DOHH2 (cell line): ENCODE results near the gene AKAP13.

ENCODE experiments used
- H3F3A ChIP-seq: fragments of 200-600 bp; sonication (generic), shearing (Covaris generic); 2 replicates; pipeline ENCODE4 v1.6.0; 2016; ENCODE audit warnings: antibody characterized with exemption, mild to moderate bottlenecking; ENCODE audit not compliant: control insufficient read depth, insufficient read depth
- H3K27ac ChIP-seq: fragments of 200-600 bp; sonication (generic); 2 replicates; pipeline ENCODE4 v1.5.1; 2014; ENCODE audit warnings: low read depth, mild to moderate bottlenecking, low read length, moderate library complexity
- H3K27me3 ChIP-seq: fragments of 200-600 bp; sonication (generic); 2 replicates; pipeline ENCODE4 v1.6.1; 2014; ENCODE audit warnings: mild to moderate bottlenecking, low read length, mixed read lengths; ENCODE audit not compliant: control insufficient read depth
- H3K36me3 ChIP-seq: fragments of 200-600 bp; sonication (generic); 2 replicates; pipeline ENCODE4 v1.6.1; 2014; ENCODE audit warnings: mild to moderate bottlenecking, low read length, moderate library complexity, mixed read lengths; ENCODE audit not compliant: control insufficient read depth
- H3K4me1 ChIP-seq: fragments of 200-600 bp; sonication (generic); 2 replicates; pipeline ENCODE4 v1.6.1; 2014; ENCODE audit warnings: mild to moderate bottlenecking, low read length, mixed read lengths; ENCODE audit not compliant: control insufficient read depth
- H3K4me2 ChIP-seq: fragments of 200-600 bp; sonication (generic); 2 replicates; pipeline ENCODE4 v1.6.0; 2014; ENCODE audit warnings: mild to moderate bottlenecking, low read length, moderate library complexity
- H3K4me3 ChIP-seq: fragments of 200-600 bp; sonication (generic); 2 replicates; pipeline ENCODE4 v1.5.1; 2014; ENCODE audit warnings: mild to moderate bottlenecking, low read length, mixed read lengths
- H3K79me2 ChIP-seq: fragments of 200-600 bp; sonication (generic); 2 replicates; pipeline ENCODE4 v1.6.1; 2014; ENCODE audit warnings: mild to moderate bottlenecking, low read length, mixed read lengths; ENCODE audit not compliant: control insufficient read depth
- H3K9me2 ChIP-seq: fragments of 200-600 bp; sonication (generic); replicated peaks from 2 replicates; pipeline ENCODE4 v1.6.1; 2014; ENCODE audit warnings: mild to moderate bottlenecking, low read length, mixed read lengths; ENCODE audit not compliant: control insufficient read depth
- H3K9me3 ChIP-seq: fragments of 200-600 bp; sonication (generic); 2 replicates; pipeline ENCODE4 v1.6.1; 2014; ENCODE audit warnings: antibody characterized with exemption, low read length, mixed read lengths; ENCODE audit not compliant: control insufficient read depth, insufficient read depth
- H4K20me1 ChIP-seq: fragments of 200-600 bp; sonication (generic); 2 replicates; pipeline ENCODE4 v1.6.0; 2014; ENCODE audit warnings: low read depth, mild to moderate bottlenecking, antibody characterized with exemption, low read length, moderate library complexity; ENCODE audit not compliant: control insufficient read depth, insufficient read depth
- EZH2phosphoT487 ChIP-seq: fragments of 200-600 bp; sonication (generic); IDR thresholded peaks from 2 replicates; pipeline ENCODE4 v1.6.1; 2017; ENCODE audit warnings: borderline replicate concordance, mild to moderate bottlenecking, antibody characterized with exemption, low read length, moderate library complexity, mixed read lengths
- TF ChIP-seq, protein P1 (sequence below): fragments of 200-600 bp; sonication (generic); IDR thresholded peaks from one replicate; pipeline ENCODE4 v1.5.1; 2014; ENCODE audit warnings: antibody characterized with exemption, mild to moderate bottlenecking, low read depth, low read length; ENCODE audit not compliant: poor library complexity, severe bottlenecking

AKAP13 gene

DNA sequence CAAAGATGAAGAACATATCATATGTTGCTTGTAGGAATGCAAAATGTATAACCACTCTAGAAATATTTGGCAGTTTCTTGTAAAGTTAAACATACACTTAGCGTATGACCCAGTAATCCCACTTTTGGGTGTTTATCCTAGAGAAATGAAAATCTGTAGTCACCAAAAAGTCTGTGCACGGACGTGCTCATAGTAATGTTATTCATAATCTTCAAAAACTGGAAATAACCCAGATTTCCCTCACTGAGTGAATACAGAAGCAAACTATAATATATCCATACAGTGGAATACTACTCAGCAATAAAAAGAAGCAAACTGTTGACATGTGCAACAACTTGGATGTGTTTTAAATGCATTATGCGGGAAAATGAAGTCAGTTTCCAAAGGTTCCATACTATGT is 155.9 kb downstream of the AKAP13 start:
- H3K27ac ChIP-seq = peak overlapping the region; percentile 63
- H3K4me1 ChIP-seq = peaks cover 95% of the 10 kb centered on the region
- peaks cover 32% of the 10 kb centered on the region for H3K36me3 ChIP-seq
- no peaks in the 10 kb centered on the region for H3K9me2 ChIP-seq
- H3K9me3 ChIP-seq = no peaks in the 10 kb centered on the region
- TF ChIP-seq, protein P1, sequence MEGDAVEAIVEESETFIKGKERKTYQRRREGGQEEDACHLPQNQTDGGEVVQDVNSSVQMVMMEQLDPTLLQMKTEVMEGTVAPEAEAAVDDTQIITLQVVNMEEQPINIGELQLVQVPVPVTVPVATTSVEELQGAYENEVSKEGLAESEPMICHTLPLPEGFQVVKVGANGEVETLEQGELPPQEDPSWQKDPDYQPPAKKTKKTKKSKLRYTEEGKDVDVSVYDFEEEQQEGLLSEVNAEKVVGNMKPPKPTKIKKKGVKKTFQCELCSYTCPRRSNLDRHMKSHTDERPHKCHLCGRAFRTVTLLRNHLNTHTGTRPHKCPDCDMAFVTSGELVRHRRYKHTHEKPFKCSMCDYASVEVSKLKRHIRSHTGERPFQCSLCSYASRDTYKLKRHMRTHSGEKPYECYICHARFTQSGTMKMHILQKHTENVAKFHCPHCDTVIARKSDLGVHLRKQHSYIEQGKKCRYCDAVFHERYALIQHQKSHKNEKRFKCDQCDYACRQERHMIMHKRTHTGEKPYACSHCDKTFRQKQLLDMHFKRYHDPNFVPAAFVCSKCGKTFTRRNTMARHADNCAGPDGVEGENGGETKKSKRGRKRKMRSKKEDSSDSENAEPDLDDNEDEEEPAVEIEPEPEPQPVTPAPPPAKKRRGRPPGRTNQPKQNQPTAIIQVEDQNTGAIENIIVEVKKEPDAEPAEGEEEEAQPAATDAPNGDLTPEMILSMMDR = no peak
- H3K4me3 ChIP-seq = peak overlapping the region; percentile 49
- no peaks in the 10 kb centered on the region for H3K27me3 ChIP-seq
- H3K4me2 ChIP-seq = peak overlapping the region; percentile 59
- peaks cover 5% of the 10 kb centered on the region; the same call in 1 of the 2 replicates for H4K20me1 ChIP-seq
- peaks cover 30% of the 10 kb centered on the region for H3F3A ChIP-seq
- peaks cover 55% of the 10 kb centered on the region for H3K79me2 ChIP-seq

GRCh38 chr15:85539491-85539890 is 159.1 kb downstream of the AKAP13 start:
- H3K9me2 ChIP-seq = no peaks in the 10 kb centered on the region
- H3K79me2 ChIP-seq = peaks cover 65% of the 10 kb centered on the region
- peaks cover 36% of the 10 kb centered on the region for H3K36me3 ChIP-seq
- peaks cover 15% of the 10 kb centered on the region for H3F3A ChIP-seq
- H3K4me3 ChIP-seq = 0 out of 2 replicates have a peak overlapping the region, but pooled peaks have one; percentile 12
- H3K4me2 ChIP-seq = peak overlapping the region; percentile 45
- no peaks in the 10 kb centered on the region for H3K27me3 ChIP-seq
- peaks cover 86% of the 10 kb centered on the region for H3K4me1 ChIP-seq
- no peaks in the 10 kb centered on the region for H3K9me3 ChIP-seq
- TF ChIP-seq EZH2phosphoT487 = no peak
- TF ChIP-seq, protein P1 = no peak
- no peak overlapping the region for H3K27ac ChIP-seq
- peaks cover 5% of the 10 kb centered on the region; the same call in 1 of the 2 replicates for H4K20me1 ChIP-seq

- Histone ChIP-seq H3K4me1 (peaks cover 79% of the 10 kb centered on the region), H3K4me2 (peak overlapping the region; percentile 45), H3K27me3 (no peaks in the 10 kb centered on the region), H3K4me3 (no peak overlapping the region), H3F3A (peaks cover 8% of the 10 kb centered on the region), H3K9me3 (no peaks in the 10 kb centered on the region), H3K79me2 (peaks cover 58% of the 10 kb centered on the region), H3K36me3 (peaks cover 36% of the 10 kb centered on the region), H3K9me2 (no peaks in the 10 kb centered on the region), H4K20me1 (peaks cover 5% of the 10 kb centered on the region; the same call in 1 of the 2 replicates), H3K27ac (no peak overlapping the region)
- TF ChIP-seq, protein P1 = no peak
- TF ChIP-seq EZH2phosphoT487 = no peak
Measured at GRCh38 chr15:85540085-85540797, 159.8 kb downstream of the AKAP13 start.
